Measurements from ENCODE around the gene YTHDF2.
"Not testable (repeated sequence)": the region's sequence is repeated elsewhere in the genome, so short reads cannot be mapped to it uniquely, and the experiment has no call there.

The YTHDF2 gene

DNA sequence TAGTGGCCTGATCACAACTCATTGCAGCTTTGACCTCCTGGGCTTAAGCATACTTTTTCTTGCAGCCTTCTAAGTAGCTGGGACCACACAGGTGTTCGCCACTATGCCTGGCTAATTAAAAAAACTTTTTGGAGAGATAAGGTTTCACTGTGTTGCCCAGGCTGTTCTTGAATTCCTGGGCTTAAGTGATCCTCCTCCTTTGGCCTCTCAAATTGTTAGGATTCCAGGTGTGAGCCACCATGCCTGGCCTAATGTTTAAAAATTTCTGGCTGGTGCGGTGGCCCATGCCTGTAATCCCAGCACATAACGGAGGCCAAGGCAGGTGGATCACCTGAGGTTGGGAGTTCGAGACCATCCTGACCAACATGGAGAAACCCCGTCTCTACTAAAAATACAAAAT is 24.4 kb downstream of the YTHDF2 start:
- no peak for DNase-seq

DNA sequence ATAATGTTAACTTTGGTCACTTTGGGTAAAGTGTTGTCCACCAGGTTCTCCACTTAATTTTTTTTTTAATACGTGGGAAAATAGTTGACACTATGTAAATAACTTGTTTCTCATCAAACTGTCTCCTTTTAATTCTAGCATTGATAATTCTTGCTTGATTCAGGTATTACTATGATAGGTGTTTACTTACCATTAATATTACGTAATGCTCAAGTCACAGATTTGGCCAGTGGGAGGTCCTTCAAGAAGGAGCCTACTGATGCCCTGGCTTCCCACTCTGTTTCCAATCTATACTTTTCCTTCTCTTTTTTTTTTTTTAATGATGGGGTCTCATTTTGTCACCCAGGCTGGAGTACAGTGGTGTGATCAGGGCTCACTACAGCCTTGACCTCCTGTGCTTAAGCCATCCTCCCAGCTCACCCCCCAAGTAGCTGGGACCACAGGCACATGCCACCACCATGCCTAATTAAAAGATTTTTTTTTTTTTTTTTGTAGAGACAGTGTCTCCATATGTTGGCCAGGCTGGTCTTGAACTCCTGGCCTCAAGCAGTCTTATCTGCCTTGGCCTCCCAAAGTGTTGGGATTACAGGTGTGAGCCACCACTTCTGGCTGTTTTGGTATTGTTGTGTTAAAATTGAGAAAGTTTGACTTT is 29.9 kb downstream of the YTHDF2 start:
- DNase-seq = no peak

GRCh38 chr1:28770601-28771165 is 33.9 kb downstream of the YTHDF2 start:
- no peak for DNase-seq

- not testable (repeated sequence) for DNase-seq
Observed at GRCh38 chr1:28771921-28772320, 35.2 kb downstream of the YTHDF2 start.

DNA sequence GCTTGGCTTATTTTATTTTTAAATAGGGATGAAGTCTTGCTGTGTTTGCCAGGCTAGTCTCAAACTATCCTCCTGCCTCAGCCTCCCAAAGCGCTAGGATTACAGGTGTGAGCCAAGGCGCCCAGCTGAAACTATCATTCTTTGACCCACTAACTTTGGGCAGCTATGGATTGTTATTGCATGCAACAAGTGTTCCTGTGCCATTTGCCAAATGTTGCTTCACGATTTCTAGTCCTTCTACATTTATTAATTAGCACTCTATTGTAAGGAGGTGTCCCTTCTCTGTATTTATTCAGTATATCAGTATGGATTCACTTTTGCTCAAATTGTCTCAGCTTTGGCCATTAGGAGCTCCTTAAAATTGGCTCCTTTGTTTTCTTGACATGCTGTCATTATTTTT is 36.4 kb downstream of the YTHDF2 start:
- no peak for DNase-seq

DNA sequence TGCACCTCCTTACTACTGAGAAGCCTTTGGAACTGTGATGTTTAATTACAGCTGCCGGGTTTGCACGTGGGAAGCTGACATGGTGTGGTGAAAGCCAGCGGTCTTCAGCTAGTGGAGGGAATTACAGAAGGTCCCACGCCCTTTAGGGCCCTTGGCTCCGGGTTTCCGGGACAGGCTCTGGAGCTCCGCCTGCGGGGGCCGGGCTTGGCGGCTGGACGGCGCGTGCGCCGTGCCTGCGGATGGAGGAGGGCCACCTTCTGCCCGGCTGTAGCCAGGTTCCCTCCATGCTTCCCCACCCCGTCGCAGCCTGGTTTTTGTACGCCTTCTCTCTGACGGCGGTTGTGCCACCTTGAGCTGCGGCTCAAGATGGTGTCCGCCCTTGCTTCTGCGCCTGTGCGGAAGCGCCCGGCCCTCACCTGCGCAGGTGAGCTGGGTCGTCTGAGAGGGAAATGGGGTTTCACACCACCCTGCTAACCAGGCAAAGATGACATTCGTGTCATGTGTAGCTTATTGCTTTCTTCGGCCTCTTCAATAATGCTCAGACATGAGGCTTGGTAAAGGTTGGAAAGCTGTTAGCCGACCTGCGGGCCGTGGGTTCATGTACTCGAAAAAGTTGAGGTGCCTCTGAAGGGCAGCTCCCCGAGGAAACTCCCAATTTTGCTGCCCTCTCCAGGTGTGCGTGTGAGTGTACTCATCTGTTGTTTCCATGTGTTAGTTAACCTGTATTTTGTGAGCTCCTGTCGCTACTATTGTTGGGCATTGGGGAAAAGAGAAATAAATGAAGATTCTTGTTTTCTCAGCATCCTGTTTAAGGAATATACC is 38.6 kb downstream of the YTHDF2 start:
- peak; percentile 74 for DNase-seq

GRCh38 chr1:28776341-28776740 is 39.6 kb downstream of the YTHDF2 start:
- DNase-seq = no peak

- DNase-seq = no peak
Observed at GRCh38 chr1:28778021-28778420, 41.3 kb downstream of the YTHDF2 start.

DNA sequence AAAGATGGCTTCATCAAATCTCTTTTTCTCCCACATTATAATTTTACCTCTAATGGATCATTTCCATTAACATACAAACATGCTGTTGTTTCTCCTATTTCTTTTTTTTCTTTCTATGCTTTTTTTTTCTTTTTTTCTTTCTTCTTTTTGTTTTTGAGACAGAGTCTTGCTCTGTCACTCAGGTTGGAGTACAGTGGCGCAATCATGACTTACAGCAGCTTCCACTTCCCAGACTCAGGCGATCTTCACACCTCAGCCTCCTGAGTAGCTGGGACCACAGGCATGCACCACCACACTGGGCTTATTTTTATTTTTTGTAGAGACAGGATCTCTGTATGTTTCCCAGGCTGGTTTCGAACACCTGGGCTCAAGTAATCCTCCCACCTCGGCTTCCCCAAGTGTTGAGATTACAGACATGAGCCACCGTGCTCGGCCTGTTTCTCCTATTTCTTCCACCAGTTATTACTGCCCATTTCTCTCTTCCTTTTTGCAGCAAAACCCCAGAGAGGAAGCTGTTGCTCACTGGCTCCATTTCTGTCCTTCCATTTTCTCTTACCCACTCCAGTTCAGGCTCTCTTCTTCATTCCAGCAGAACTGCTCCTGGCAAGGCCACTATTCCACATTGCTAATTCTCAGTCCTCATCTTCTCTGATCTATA is 43.1 kb downstream of the YTHDF2 start:
- no peak for DNase-seq

GRCh38 chr1:28781305-28781704 is 44.6 kb downstream of the YTHDF2 start:
- DNase-seq = no peak

- no peak for DNase-seq
Observed at GRCh38 chr1:28782011-28782410, 45.3 kb downstream of the YTHDF2 start.

DNA sequence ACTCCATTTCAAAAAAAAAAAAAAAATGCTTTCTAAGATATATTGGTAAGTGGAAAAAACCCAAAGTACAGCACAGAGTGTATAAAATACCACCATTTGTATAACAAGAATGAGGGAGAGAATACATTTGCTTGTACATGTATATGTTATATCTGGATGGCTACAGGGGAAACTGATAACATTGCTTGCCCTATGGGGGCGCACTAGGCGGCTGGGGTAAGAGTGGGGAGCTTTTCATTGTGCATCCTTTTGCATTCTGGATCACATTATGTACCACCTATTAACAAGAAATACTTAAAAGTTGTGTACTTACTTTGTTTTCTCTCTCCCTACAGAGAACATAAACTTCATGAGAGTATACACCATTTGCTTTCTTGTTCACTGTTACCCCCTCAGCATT is 46.6 kb downstream of the YTHDF2 start:
- DNase-seq = no peak

DNA sequence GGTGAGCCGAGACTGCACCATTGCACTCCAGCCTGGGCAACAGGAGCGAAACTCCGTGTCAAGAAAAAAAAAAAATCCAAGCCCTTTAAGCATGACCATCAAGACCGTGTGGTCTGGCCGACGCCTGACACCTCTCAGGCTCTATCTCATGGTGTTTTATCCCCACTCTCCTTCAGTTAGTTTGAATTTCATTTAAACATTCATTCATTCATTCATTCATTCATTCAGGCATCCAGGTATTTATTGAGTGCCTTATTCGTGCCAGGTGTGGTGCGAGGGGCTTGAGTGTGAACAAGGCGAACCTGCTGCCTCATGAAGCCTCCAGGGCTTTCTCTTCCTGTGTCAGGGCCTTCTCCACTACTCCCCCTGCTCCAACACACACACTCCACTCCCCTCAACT is 52.7 kb downstream of the YTHDF2 start:
- DNase-seq = no peak

GRCh38 chr1:28789816-28790215 is 53.1 kb downstream of the YTHDF2 start:
- DNase-seq = no peak

- no peak for DNase-seq
Observed at GRCh38 chr1:28790377-28791035, 53.8 kb downstream of the YTHDF2 start.

DNA sequence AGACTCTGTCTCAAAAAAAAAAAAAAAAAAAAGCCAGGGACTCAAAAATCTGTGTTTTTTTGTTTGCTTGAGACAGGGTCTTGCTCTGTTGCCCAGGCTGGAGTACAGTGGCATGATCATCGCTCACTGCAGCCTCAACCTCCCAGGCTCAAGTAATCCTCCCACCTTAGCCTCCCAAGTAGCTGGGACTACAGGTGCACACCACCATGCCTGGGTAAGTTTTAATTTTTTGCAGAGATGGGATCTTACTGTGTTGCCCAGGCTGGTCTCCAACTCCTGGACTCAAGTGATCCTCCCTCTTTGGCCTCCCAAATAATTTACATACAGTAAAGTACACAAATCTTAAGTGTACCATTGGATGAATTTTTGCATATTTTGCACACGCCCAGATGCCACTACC is 55.2 kb downstream of the YTHDF2 start:
- not testable (repeated sequence) for DNase-seq

- DNase-seq = no peak
Observed at GRCh38 chr1:28792644-28793121, 55.9 kb downstream of the YTHDF2 start.

DNA sequence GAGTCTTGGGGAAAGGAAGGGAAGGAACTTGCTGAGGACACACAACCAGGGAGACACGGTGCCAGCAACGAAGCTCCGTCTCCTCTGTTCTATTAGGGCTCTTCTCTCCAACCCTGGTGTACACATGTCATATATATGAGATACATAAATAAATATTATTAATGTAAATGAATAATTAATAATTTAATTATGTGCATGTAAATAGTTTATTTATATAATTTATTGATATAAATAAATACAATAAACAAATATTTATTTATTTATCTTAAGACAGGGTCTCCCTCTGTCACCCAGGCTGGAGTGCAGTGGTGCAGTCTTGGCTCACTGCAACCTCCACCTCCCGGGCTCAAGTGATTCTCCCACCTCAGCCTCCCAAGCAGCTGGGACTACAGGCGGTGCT is 57.8 kb downstream of the YTHDF2 start:
- not testable (repeated sequence) for DNase-seq

- DNase-seq = no peak
Observed at GRCh38 chr1:28796352-28797211, 59.8 kb downstream of the YTHDF2 start.

DNA sequence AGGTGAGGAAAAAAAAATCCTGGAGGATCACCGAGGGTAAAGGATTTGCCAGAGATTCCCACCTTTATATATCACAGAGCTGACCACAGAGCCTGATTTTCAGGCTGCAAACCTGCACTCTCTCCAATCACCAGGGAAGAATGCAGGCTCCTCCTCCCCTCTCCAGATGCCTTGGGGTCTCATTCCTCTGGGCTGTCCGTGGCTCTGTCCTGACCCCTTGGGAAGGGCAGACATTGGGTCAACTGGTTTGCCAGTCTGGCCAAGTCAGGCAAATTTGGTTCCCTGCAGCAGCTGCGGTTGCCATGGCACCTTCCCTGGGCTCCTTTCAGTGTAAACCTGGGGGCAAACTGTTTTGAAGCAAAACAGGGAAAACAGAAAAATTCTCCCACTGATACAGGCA is 63.6 kb downstream of the YTHDF2 start:
- DNase-seq = no peak

- DNase-seq = no peak
Observed at GRCh38 chr1:28801461-28801860, 64.7 kb downstream of the YTHDF2 start.

- no peak for DNase-seq
Observed at GRCh38 chr1:28803051-28803450, 66.3 kb downstream of the YTHDF2 start.

Measured in stimulated activated CD4-positive, alpha-beta T cell treated with anti-CD3 and anti-CD28 coated beads, Interleukin-15, amount 100 ng/mL, for 24 hours (primary cell).